HG02642 (cell line): ENCODE measurements around the gene KIF2A.

Experiments used
- ATAC-seq: cut with Tn5 transposase; IDR thresholded peaks from one replicate; pipeline ENCODE4 v1.9.1; 2021; ENCODE audit warnings: mild to moderate bottlenecking; ENCODE audit not compliant: unreplicated experiment, poor library complexity

The KIF2A gene

GRCh38 chr5:62305715-62306322 is at the start of gene KIF2A:
TSS of gene KIF2A (plus strand) at chr5:62306206. CDS start at chr5:62306473, 267 bp downstream.
- ATAC-seq = peak; percentile 95

- no peak for ATAC-seq
These were observed 49.0 kb upstream of the KIF2A start for GRCh38 chr5:62257020-62257367.

GRCh38 chr5:62258654-62259053 is 47.4 kb upstream of the KIF2A start:
- no peak for ATAC-seq

- ATAC-seq = no peak
These were observed 46.2 kb upstream of the KIF2A start for GRCh38 chr5:62259699-62260250.

GRCh38 chr5:62260513-62260912 is 45.5 kb upstream of the KIF2A start:
- no peak for ATAC-seq

- no peak for ATAC-seq
These were observed 42.6 kb upstream of the KIF2A start for GRCh38 chr5:62263401-62263800.

- ATAC-seq = no peak
These were observed 40.3 kb upstream of the KIF2A start for GRCh38 chr5:62265648-62266112.

- ATAC-seq = no peak
These were observed 39.4 kb upstream of the KIF2A start for GRCh38 chr5:62266573-62266972.

GRCh38 chr5:62268234-62268633 is 37.8 kb upstream of the KIF2A start:
- ATAC-seq = peak; percentile 71

GRCh38 chr5:62268792-62269191 is 37.2 kb upstream of the KIF2A start:
- no peak for ATAC-seq

- ATAC-seq = no peak
These were observed 34.6 kb upstream of the KIF2A start for GRCh38 chr5:62271370-62271769.

GRCh38 chr5:62271870-62272269 is 34.1 kb upstream of the KIF2A start:
- ATAC-seq = no peak

GRCh38 chr5:62273687-62274086 is 32.3 kb upstream of the KIF2A start:
- no peak for ATAC-seq

GRCh38 chr5:62275581-62275980 is 30.4 kb upstream of the KIF2A start:
- no peak for ATAC-seq

- no peak for ATAC-seq
These were observed 24.6 kb upstream of the KIF2A start for GRCh38 chr5:62281411-62281810.

GRCh38 chr5:62282064-62282463 is 23.9 kb upstream of the KIF2A start:
- no peak for ATAC-seq

- no peak for ATAC-seq
These were observed 23.0 kb upstream of the KIF2A start for GRCh38 chr5:62283005-62283404.

GRCh38 chr5:62283861-62284260 is 22.1 kb upstream of the KIF2A start:
- ATAC-seq = no peak

- ATAC-seq = peak; percentile 81
These were observed 20.8 kb upstream of the KIF2A start for GRCh38 chr5:62284946-62285891.

GRCh38 chr5:62286834-62287233 is 19.2 kb upstream of the KIF2A start:
- ATAC-seq = no peak

GRCh38 chr5:62287237-62287636 is 18.8 kb upstream of the KIF2A start:
- ATAC-seq = no peak
